Stomach (tissue), 9 donors: ENCODE measurements around the gene LEKR1. TPM values are rescaled to one million over a fixed set of nuclear protein-coding genes. Genes with fewer than 3 reads are reported as not detected.

ENCODE experiments used
- DNase-seq, 2 donors: peaks; one replicate each; pipeline versions ENCODE4 v3.0.0 to v3.0.0-alpha.2; 2013 to 2019
- H3K27ac ChIP-seq, 5 donors: fragments of 200-600 bp in 4 of 5; sonication (generic) in 4 of 5; one replicate each; pipeline ENCODE4 v1.5.1; 2013 to 2019; ENCODE audit warnings: mild to moderate bottlenecking in 1 of 5, moderate library complexity in 1 of 5
- H3K27me3 ChIP-seq, 3 donors: fragments of 200-600 bp; sonication (generic); one replicate each; pipeline ENCODE4 v1.5.1; 2017 to 2019; ENCODE audit warnings: mixed run types in 1 of 3
- H3K36me3 ChIP-seq, 4 donors: fragments of 200-600 bp; sonication (generic); 1 replicate in 3 of 4; 2 replicates in 1 of 4; pipeline ENCODE4 v1.5.1; 2016 to 2019
- H3K4me1 ChIP-seq, 4 donors: fragments of 200-600 bp; sonication (generic); one replicate each; pipeline ENCODE4 v1.5.1; 2016 to 2019
- H3K4me3 ChIP-seq, 4 donors: fragments of 200-600 bp; sonication (generic) in 3 of 4; one replicate each; pipeline ENCODE4 v1.5.1; 2016 to 2019; ENCODE audit warnings: mild to moderate bottlenecking in 1 of 4
- H3K9me3 ChIP-seq, 4 donors: fragments of 200-600 bp; sonication (generic); one replicate each; pipeline ENCODE4 v1.5.1; 2016 to 2019
- EP300 ChIP-seq: sonication (generic); formaldehyde crosslinking; IDR thresholded peaks from one replicate; pipeline ENCODE4 v1.6.1; 2017; ENCODE audit warnings: antibody characterized with exemption
- POLR2A ChIP-seq, 4 donors: fragments of 450-650 bp; IDR thresholded peaks; one replicate each; pipeline ENCODE4 v1.6.1; 2016; ENCODE audit warnings: antibody characterized with exemption in 4 of 4, control low read depth in 2 of 4, mild to moderate bottlenecking in 1 of 4, moderate library complexity in 1 of 4
- POLR2AphosphoS5 ChIP-seq, 3 donors: sonication (generic); formaldehyde crosslinking; IDR thresholded peaks; one replicate each; pipeline ENCODE4 v1.6.1; 2016; ENCODE audit warnings: antibody characterized with exemption in 3 of 3
- WGBS, 5 donors: extraction: QIAGEN DNeasy Blood & Tissue Kit in 3 of 5; methylation state at CpG; one replicate each; pipeline versions ENCODE4 v1.1.5 to v1.1.7; 2013 to 2018; 5-methylcytosine and 5-hydroxymethylcytosine counted together
- intact Hi-C: fragments of 100-400 bp; cut with DNase I; formaldehyde crosslinking; loops from one replicate; pipeline ENCODE4 v1.15.1; 2023; ENCODE audit warnings: low total_unique reads
- polyA plus RNA-seq, 3 donors: library from polyadenylated mRNA; stranded (reverse); fragments of 200-250 nt; gene quantifications; one replicate each; pipeline ENCODE4 v1.2.3, GENCODE V29; 2013
- total RNA-seq, 5 donors: library from RNA; depleted of rRNA; stranded (reverse); fragments of >200 nt; gene quantifications; one replicate each; pipeline versions ENCODE4 v1.1.0 to v1.2.3, GENCODE V29; 2014 to 2016
- TF ChIP-seq, protein P1 (sequence below), 7 experiments: fragments of 450-650 bp in 4 of 7; fragments of 200-600 bp in 3 of 7; sonication (generic) in 3 of 7; IDR thresholded peaks; one replicate each; pipeline ENCODE4 v1.5.1; 2016 to 2019; ENCODE audit warnings: antibody characterized with exemption in 7 of 7, control low read depth in 2 of 7, mild to moderate bottlenecking in 1 of 7
- donor health status: healthy with polysubstance abuse.
- donor health status: Bipolar disorder and iron deficiency.
- donor health status: healthy.

The LEKR1 gene
- total and polyA plus RNA-seq, 8 donors = 0.31 to 2.6 (median 0.44) TPM; not detected in 3

DNA sequence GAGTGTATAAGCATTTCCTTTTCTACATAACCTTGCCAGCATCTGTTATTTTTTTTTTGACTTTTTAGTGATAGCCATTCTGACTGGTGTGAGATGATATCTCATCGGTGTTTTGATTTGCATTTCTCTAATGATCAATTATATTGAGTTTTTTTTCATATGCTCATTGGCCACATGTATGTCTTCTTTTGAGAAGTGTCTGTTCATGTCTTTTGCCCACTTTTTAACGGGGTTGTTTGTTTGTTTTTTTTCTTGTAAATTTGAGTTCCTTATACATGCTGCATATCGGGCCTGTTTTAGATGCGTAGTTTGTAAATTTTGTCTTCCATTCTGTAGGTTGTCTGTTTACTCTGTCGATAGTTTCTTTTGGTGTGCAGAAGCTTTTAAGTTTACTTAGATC is 89.2 kb downstream of the LEKR1 start:
- Histone ChIP-seq H3K4me3 (no peak overlapping the region), H3K27me3 (no peaks in the 10 kb centered on the region), H3K9me3 (no peaks in the 10 kb centered on the region), H3K4me1 (no peaks in the 10 kb centered on the region), H3K27ac (no peak overlapping the region), H3K36me3 (no peaks in the 10 kb centered on the region)
- TF ChIP-seq EP300 (no peak), POLR2AphosphoS5 (IDR thresholded peaks at IDR 0.05) (no peak), POLR2A (IDR thresholded peaks at IDR 0.05) (no peak)
- TF ChIP-seq, protein P1, sequence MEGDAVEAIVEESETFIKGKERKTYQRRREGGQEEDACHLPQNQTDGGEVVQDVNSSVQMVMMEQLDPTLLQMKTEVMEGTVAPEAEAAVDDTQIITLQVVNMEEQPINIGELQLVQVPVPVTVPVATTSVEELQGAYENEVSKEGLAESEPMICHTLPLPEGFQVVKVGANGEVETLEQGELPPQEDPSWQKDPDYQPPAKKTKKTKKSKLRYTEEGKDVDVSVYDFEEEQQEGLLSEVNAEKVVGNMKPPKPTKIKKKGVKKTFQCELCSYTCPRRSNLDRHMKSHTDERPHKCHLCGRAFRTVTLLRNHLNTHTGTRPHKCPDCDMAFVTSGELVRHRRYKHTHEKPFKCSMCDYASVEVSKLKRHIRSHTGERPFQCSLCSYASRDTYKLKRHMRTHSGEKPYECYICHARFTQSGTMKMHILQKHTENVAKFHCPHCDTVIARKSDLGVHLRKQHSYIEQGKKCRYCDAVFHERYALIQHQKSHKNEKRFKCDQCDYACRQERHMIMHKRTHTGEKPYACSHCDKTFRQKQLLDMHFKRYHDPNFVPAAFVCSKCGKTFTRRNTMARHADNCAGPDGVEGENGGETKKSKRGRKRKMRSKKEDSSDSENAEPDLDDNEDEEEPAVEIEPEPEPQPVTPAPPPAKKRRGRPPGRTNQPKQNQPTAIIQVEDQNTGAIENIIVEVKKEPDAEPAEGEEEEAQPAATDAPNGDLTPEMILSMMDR (IDR thresholded peaks at IDR 0.05) = no peak
- no peak for DNase-seq
- WGBS, 5 donors = 91 to 96% (median 92%) methylated on average over 5 of the region's 5 CpGs
- intact Hi-C loops = no loop called here

DNA sequence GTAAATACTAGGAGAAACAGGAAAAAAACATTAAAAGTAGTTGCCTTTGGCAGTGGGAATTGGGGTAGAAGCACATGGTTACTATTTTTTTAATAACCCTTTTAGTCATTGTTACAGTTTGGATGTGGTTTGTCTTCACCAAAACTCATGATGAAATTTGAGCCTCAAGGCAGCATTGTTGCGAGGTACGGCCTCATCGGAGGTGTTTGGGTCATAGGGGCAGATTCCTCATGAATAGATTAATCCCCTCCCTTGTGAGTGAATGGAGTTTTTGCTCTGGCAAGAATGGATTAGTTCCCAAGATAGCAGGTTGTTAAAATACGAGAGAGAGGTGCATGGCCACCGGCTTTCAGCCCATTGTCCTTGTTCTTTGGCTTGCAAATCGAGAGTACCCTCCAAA is 92.6 kb downstream of the LEKR1 start:
- H3K27ac ChIP-seq = no peak overlapping the region
- TF ChIP-seq POLR2AphosphoS5 (IDR thresholded peaks at IDR 0.05) (no peak), EP300 (no peak), POLR2A (IDR thresholded peaks at IDR 0.05) (no peak)
- TF ChIP-seq, protein P1 (IDR thresholded peaks at IDR 0.05) = no peak
- no peaks in the 10 kb centered on the region for H3K27me3 ChIP-seq
- intact Hi-C loops = no loop called here
- no peaks in the 10 kb centered on the region for H3K36me3 ChIP-seq
- H3K9me3 ChIP-seq = peaks cover 0 to 9% (median 3%) of the 10 kb centered on the region in 4 donors
- H3K4me3 ChIP-seq = no peak overlapping the region
- H3K4me1 ChIP-seq = no peaks in the 10 kb centered on the region
- 79 to 91% (median 88%) methylated on average over 6 of the region's 6 CpGs for WGBS, 5 donors
- no peak for DNase-seq

DNA sequence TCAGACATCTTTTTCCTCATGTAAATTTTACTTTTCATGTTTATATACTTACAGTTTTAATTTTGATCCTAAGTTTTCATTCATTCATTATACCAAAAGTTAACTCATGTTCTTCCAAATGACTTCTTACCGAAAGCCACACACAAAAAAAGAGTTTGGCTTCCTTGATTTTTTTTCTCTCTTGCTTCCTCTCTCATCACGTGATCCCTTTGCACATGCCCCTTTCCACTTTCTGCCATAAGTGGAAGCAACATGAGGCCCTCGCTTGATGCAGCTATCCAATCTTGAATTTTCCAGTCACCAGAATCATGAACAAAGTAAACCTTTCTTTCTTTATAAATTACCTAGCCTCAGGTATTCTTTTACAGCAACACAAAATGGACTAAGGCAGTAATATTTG is 93.7 kb downstream of the LEKR1 start:
- H3K9me3 ChIP-seq = peaks cover 0 to 11% (median 4%) of the 10 kb centered on the region in 4 donors
- intact Hi-C loops = no loop called here
- H3K27me3 ChIP-seq = no peaks in the 10 kb centered on the region
- no peak for DNase-seq
- no peak overlapping the region for H3K27ac ChIP-seq
- WGBS, 5 donors = 83 to 94% (median 92%) methylated on average over 3 of the region's 3 CpGs
- H3K36me3 ChIP-seq = no peaks in the 10 kb centered on the region
- H3K4me1 ChIP-seq = no peaks in the 10 kb centered on the region
- TF ChIP-seq POLR2AphosphoS5 (IDR thresholded peaks at IDR 0.05) (no peak), POLR2A (IDR thresholded peaks at IDR 0.05) (no peak), EP300 (no peak)
- TF ChIP-seq, protein P1 (IDR thresholded peaks at IDR 0.05) = no peak
- no peak overlapping the region for H3K4me3 ChIP-seq

DNA sequence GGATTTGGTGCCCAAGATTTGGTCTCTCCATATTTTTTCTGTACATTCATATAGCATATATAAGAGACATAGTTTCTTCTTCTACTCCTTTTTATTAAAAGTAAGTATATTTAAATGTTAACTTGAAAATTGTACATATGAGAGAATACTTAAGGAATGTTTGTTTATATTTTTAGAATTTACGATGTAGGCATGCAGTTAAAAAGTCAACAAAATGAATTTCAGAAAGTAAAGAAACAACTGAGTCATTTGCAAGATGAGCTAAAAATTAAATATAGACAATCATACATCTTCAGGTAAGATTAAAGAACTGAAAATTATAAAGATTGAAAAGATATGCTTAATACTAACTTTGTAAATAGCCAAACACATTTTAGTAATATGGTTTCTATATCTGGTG is 94.2 kb downstream of the LEKR1 start:
- intact Hi-C loops = no loop called here
- no peak overlapping the region for H3K27ac ChIP-seq
- H3K27me3 ChIP-seq = no peaks in the 10 kb centered on the region
- peaks cover 0 to 11% (median 4%) of the 10 kb centered on the region in 4 donors for H3K9me3 ChIP-seq
- no peak for DNase-seq
- no peak for TF ChIP-seq EP300
- no peak for TF ChIP-seq POLR2A (IDR thresholded peaks at IDR 0.05)
- TF ChIP-seq, protein P1 (IDR thresholded peaks at IDR 0.05) = no peak
- H3K4me1 ChIP-seq = no peaks in the 10 kb centered on the region
- H3K36me3 ChIP-seq = no peaks in the 10 kb centered on the region
- H3K4me3 ChIP-seq = no peak overlapping the region
- WGBS, 5 donors = 62 to 92% (median 67%) methylated on average over 1 of the region's 1 CpG
